Measurements from ENCODE around the gene CDC42BPB. TPM values are rescaled to one million over a fixed set of nuclear protein-coding genes. Genes with fewer than 3 reads are reported as not detected.

The CDC42BPB gene
- total and polyA plus RNA-seq, 2 of the 4 experiments (the other 2 are of a cell fraction) = 49.1 to 81.4 TPM

- peak overlapping the region; percentile 11 for H2BK5ac ChIP-seq (ENCODE audit: low read depth, low read length, poor library complexity, severe bottlenecking)
- H3K9ac ChIP-seq (ENCODE audit: low read depth, low read length) = no peak overlapping the region
- H2AFZ ChIP-seq (replicated peaks; ENCODE audit: low read length, poor library complexity) = no peak overlapping the region
- peaks cover 29 to 78% of the 10 kb centered on the region in 2 experiments; a peak in 3 of 4 replicates for H3K79me1 ChIP-seq (ENCODE audit: low read depth in 1 of 2, low read length in 2 of 2)
- in situ Hi-C loops (cut with MboI; ENCODE audit: low sequenced_read_pairs) (no loop called here), intact Hi-C loops (cut with micrococcal nuclease) (loop anchor here (5.0 kb wide), 1 partner anchor 36 kb away; the partner anchor contains the start of gene CDC42BPB), dilution Hi-C loops (cut with HindIII; ENCODE audit: low sequenced_read_pairs, unreplicated experiment) (no loop called here)
- H3K36me3 ChIP-seq (ENCODE audit: control insufficient read depth, insufficient read depth, low read length) = peaks cover 3% of the 10 kb centered on the region
- no peak overlapping the region for H2BK15ac ChIP-seq (ENCODE audit: low read depth, low read length)
- no peak overlapping the region for H3K27ac ChIP-seq (ENCODE audit: insufficient read depth, low read length)
- H3K27me3 ChIP-seq (ENCODE audit: control insufficient read depth, insufficient read depth, low read length) = no peaks in the 10 kb centered on the region
- H3K23ac ChIP-seq (ENCODE audit: low read depth, low read length) = 0 out of 2 replicates have a peak overlapping the region, but pooled peaks have one; percentile 45
- no peak overlapping the region for H2BK120ac ChIP-seq (ENCODE audit: low read depth, low read length)
- H4K5ac ChIP-seq (ENCODE audit: low read depth, low read length) = no peak overlapping the region
- peaks cover 19% of the 10 kb centered on the region for H3K4me1 ChIP-seq (ENCODE audit: control insufficient read depth, insufficient read depth, low read length)
- no TSS peak for BruUV-seq (replicated peaks)
- no peaks in the 10 kb centered on the region for H3K9me3 ChIP-seq (ENCODE audit: control insufficient read depth, insufficient read depth, low read length)
- H2AK5ac ChIP-seq (ENCODE audit: low read depth, low read length) = peak overlapping the region; percentile 74; the same call in 1 of the 2 replicates
- 0 out of 2 replicates have a peak overlapping the region, but pooled peaks have one; percentile 57 for H3K14ac ChIP-seq (replicated peaks; ENCODE audit: low read depth, low read length)
- H3K9me1 ChIP-seq (ENCODE audit: insufficient read depth, low read length) = peaks cover 32% of the 10 kb centered on the region
- H3K4me3 ChIP-seq (ENCODE audit: insufficient read depth, low read depth, low read length) = no peak overlapping the region
- 0 out of 2 replicates have a peak overlapping the region, but pooled peaks have one; percentile 4 for H4K91ac ChIP-seq (ENCODE audit: insufficient read depth, low read depth, low read length)
- H3K4ac ChIP-seq (ENCODE audit: low read depth, low read length) = peak overlapping the region; percentile 61; the same call in 1 of the 2 replicates
- no peak overlapping the region for H2BK20ac ChIP-seq (ENCODE audit: low read depth, low read length)
- H3K18ac ChIP-seq (ENCODE audit: low read depth, low read length) = no peak overlapping the region
- peak overlapping the region; percentile 74 for H2AK9ac ChIP-seq (replicated peaks; ENCODE audit: low read depth, low read length, poor library complexity)
- TF ChIP-seq SMC3 (IDR thresholded peaks at IDR 0.05; ENCODE audit: low read depth, low read length) (no peak), NFE2L2 (IDR thresholded peaks at IDR 0.05; ENCODE audit: low read depth, low read length) (no peak), RCOR1 (IDR thresholded peaks at IDR 0.05; ENCODE audit: insufficient replicate concordance, low read length) (no peak), MAFK (IDR thresholded peaks at IDR 0.05; ENCODE audit: low read depth, low read length) (no peak)
- ChIA-PET CTCF (no interaction called here), POLR2A (ENCODE audit: unreplicated experiment) (no interaction called here)
- no peak overlapping the region for H3K56ac ChIP-seq (ENCODE audit: extremely low read depth, insufficient read depth, low read length)
- ATAC-seq (ENCODE audit: low read depth) = no peak
- H4K8ac ChIP-seq (ENCODE audit: low read depth in 2 of 2, low read length in 2 of 2) = peak overlapping the region in 1 of 2 experiments; percentile 15; a peak in 1 of 4 replicates
- DNase-seq = no peak
- H3K4me2 ChIP-seq (ENCODE audit: low read depth, low read length) = peak overlapping the region; percentile 59; the same call in 1 of the 2 replicates
- H4K20me1 ChIP-seq (ENCODE audit: insufficient read depth, low read length) = peaks cover 60% of the 10 kb centered on the region
- WGBS, 2 experiments (ENCODE audit: extremely low coverage in 2 of 2, insufficient read length in 1 of 2) = 97% methylated on average over 11 of the region's 11 CpGs; no CpG with 5 or more reads in 1 of the 2 experiments
Measured at GRCh38 chr14:103021684-103022001, 35.7 kb downstream of the CDC42BPB start.
